ENCODE data around the gene ATP6V0E1.

ATP6V0E1 gene

DNA sequence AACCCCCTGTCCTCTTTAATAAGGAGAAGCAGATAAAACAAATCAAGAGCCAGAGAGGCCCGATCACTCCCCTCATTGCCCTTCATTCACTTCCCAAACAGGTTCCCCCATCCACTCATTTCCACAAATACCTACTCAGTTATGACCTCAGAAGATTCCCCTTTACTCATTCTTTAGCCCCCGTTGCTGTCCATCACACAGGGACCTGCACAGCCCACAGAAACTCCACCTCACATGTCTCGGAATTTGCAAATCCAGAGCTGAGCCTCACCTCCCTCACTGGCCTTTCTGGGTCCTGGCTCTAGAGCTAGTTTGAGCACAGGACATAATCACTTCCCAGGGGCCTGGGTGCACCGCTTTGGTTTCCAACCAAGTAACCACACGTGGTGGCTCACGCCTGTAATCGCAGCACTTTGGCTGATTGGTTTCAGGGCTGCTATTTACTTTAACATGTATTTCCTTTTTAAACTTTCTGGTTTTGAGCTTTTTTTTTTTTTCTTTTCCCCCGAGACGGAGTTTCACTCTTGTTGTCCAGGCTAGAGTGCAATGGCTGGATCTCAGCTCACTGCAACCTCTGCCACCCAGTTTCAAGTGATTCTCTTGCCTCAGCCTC is 17.8 kb downstream of the ATP6V0E1 start:
- ChIA-PET POLR2A (ENCODE audit: low non-redundant PET) (no interaction called here), CTCF (interaction anchor here (0.8 kb wide), 1 partner anchor 37 kb away, joined by 3 read pairs; no protein-coding TSS in a partner anchor)
- DNase-seq (ENCODE audit: low spot score) = no peak
- TF ChIP-seq, protein P1, sequence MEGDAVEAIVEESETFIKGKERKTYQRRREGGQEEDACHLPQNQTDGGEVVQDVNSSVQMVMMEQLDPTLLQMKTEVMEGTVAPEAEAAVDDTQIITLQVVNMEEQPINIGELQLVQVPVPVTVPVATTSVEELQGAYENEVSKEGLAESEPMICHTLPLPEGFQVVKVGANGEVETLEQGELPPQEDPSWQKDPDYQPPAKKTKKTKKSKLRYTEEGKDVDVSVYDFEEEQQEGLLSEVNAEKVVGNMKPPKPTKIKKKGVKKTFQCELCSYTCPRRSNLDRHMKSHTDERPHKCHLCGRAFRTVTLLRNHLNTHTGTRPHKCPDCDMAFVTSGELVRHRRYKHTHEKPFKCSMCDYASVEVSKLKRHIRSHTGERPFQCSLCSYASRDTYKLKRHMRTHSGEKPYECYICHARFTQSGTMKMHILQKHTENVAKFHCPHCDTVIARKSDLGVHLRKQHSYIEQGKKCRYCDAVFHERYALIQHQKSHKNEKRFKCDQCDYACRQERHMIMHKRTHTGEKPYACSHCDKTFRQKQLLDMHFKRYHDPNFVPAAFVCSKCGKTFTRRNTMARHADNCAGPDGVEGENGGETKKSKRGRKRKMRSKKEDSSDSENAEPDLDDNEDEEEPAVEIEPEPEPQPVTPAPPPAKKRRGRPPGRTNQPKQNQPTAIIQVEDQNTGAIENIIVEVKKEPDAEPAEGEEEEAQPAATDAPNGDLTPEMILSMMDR (conservative IDR thresholded peaks at IDR 0.05; ENCODE audit: low read depth) = no peak
- no peak overlapping the region for H3K27ac ChIP-seq

DNA sequence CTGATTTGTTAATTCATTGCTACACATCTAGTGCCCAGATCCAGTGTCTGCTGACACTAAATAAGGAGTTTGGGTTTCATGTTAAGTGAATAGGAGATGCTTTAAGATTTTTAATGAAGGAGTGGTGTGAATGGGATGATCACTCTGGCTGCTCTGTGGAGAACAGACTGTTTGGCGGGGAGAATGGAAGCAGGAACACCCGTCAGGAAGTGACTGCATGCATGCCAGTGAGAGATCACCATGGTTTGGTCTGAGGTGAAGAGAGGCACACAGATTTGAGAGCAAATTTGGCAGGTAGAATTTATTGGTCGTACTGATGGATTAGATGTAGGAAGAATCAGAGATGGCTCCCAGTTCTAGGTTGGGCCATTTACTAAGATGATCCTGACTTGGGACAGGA is 19.8 kb downstream of the ATP6V0E1 start:
- ChIA-PET CTCF (interaction anchor here (0.5 kb wide), 1 partner anchor 23 kb away, joined by 3 read pairs; no protein-coding TSS in a partner anchor), POLR2A (ENCODE audit: low non-redundant PET) (no interaction called here)
- no peak for DNase-seq (ENCODE audit: low spot score)
- H3K27ac ChIP-seq = no peak overlapping the region
- TF ChIP-seq, protein P1 (conservative IDR thresholded peaks at IDR 0.05; ENCODE audit: low read depth) = no peak

DNA sequence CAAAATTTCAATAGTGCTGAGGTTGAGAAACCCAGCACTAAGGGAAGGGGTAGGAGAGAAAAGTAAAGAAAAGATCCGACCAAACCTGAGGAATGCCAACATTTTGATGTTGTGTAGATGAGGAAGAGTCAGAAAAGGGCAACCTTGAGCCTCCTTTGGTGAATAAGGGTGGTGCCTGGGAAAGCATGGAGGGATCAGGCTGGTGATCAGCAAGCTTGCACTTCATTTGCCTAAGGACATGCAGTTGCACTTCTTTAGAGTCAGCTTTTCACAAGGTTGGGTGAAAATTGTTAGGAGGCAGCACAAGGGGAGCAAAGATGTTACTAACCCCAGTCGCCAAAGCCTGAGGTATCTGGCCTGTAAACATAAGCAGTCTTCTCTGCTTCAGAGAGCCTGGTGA is 20.4 kb downstream of the ATP6V0E1 start:
- H3K27ac ChIP-seq = no peak overlapping the region
- POLR2A ChIA-PET (ENCODE audit: low non-redundant PET) = no interaction called here
- TF ChIP-seq, protein P1 (conservative IDR thresholded peaks at IDR 0.05; ENCODE audit: low read depth) = no peak
- CTCF ChIA-PET = no interaction called here
- no peak for DNase-seq (ENCODE audit: low spot score)

DNA sequence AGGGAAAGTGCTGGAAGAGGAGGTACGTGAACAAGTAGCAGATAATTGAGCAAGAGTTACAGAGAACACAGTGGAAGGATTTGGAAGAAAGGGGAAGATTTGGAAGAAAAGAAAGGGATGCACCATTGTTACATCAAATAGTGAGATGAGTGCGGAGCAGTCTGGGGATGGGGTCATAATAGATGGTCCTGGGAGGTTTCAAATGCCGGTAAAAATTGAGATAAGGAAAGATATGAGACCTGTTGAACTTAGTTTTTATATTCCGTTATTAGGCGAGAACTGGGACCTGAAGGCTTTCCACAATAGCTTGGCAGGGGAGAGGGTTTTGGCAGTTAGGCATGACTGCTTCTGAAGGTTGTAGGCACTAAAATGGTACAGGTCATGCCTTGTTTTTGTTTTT is 20.9 kb downstream of the ATP6V0E1 start:
- TF ChIP-seq, protein P1 (conservative IDR thresholded peaks at IDR 0.05; ENCODE audit: low read depth) = no peak
- no peak overlapping the region for H3K27ac ChIP-seq
- DNase-seq (ENCODE audit: low spot score) = no peak
- ChIA-PET CTCF (no interaction called here), POLR2A (ENCODE audit: low non-redundant PET) (no interaction called here)

DNA sequence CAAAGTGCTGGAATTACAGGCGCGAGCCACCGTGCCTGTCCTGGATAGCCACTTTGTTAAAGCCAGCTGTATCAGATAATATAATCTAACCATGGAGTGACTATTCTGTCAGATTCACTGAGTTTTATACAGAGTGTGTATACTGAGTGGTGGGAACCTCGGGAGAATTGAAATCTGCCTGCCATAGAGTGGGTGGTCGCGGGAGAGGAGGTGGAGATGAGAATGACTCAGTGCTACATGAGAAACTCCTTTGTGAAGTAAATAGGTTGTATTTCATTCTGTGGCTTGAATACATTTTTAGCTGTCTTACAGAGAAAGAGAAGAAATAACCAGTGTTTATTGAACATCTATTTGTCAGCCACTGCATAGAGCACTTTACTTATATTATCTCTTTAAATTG is 26.4 kb downstream of the ATP6V0E1 start:
- TF ChIP-seq, protein P1 (conservative IDR thresholded peaks at IDR 0.05; ENCODE audit: low read depth) = no peak
- ChIA-PET CTCF (no interaction called here), POLR2A (ENCODE audit: low non-redundant PET) (no interaction called here)
- no peak overlapping the region for H3K27ac ChIP-seq
- DNase-seq (ENCODE audit: low spot score) = no peak

DNA sequence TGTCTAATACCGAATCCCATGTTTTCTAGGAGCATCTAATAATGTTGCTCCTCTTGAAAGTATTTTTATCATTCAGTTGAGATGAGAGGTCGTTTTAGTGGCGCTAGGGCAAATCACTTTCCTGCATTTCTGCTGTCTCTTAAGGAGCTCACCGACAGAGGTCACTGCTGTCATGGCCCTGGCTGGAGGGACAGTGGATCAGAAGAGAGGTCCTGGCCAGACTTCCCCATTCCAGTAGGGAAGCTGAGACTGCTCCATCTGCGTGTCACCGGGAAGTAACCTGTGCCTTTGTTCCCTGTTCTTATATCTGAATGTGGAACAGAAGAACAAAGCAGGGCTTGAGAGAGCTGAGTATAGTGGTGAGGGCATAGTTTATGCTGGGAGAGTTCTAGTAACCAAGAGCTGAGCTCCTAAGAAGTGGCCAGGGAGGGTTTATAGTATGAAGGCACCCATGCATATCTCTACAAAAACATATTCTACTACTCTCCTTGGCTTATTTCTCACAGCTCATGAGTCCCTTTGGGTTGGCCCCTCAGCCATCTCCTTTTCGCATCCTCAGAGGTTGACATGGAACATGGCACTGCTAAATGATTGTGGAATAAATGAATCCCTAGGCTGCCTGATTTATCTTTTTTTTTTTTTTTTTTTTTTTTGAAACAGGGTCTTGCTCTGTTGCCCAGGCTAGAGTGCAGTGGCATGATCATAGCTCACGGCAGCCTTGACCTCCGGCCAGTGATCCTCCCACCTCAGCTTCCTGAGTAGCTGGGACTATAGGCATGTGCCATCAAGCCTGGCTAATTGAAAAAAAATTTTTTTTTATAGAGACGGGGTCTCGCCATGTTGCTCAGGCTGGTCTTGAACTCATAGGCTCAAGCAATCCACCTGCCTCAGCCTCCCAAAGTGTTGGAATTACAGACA is 27.2 kb downstream of the ATP6V0E1 start:
- ChIA-PET POLR2A (ENCODE audit: low non-redundant PET) (no interaction called here), CTCF (no interaction called here)
- DNase-seq (ENCODE audit: low spot score) = no peak
- no peak overlapping the region for H3K27ac ChIP-seq
- TF ChIP-seq, protein P1 (conservative IDR thresholded peaks at IDR 0.05; ENCODE audit: low read depth) = no peak

Data from RWPE1 (cell line).